Uterus (tissue), 2 donors: ENCODE results near the gene SCN5A.

Source experiments
- POLR2A ChIP-seq, 2 donors: fragments of 450-650 bp; IDR thresholded peaks; one replicate each; pipeline ENCODE4 v1.6.1; 2016; ENCODE audit warnings: antibody characterized with exemption in 2 of 2, mild to moderate bottlenecking in 1 of 2, moderate library complexity in 1 of 2
- TF ChIP-seq, protein P1 (sequence below), 4 experiments: fragments of 200-600 bp in 2 of 4; fragments of 450-650 bp in 2 of 4; sonication (generic) in 2 of 4; IDR thresholded peaks; one replicate each; pipeline ENCODE4 v1.5.1; 2016 to 2019; ENCODE audit warnings: antibody characterized with exemption in 4 of 4, mild to moderate bottlenecking in 2 of 4, moderate library complexity in 1 of 4

DNA sequence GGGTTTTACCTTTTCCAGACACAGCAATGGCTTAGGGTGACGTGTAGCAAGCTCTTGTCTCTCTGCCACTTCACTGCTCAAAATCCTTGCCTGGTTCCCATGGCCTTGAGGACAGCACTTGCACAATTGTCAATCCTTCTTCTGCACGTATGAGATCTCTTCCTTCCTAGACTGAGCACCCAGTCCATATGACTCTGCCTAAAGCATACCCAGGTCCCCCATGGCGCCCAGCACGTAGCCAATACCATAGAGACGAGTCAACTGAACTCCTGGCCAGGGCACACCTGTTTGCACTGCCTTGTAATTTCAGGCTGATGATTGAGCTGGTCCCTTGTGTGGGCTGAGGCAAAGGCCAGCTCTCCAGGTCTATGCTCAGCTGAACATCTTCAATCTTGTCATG, 23.3 kb downstream of the SCN5A start:
- no peak for TF ChIP-seq POLR2A (IDR thresholded peaks at IDR 0.05)
- TF ChIP-seq, protein P1, sequence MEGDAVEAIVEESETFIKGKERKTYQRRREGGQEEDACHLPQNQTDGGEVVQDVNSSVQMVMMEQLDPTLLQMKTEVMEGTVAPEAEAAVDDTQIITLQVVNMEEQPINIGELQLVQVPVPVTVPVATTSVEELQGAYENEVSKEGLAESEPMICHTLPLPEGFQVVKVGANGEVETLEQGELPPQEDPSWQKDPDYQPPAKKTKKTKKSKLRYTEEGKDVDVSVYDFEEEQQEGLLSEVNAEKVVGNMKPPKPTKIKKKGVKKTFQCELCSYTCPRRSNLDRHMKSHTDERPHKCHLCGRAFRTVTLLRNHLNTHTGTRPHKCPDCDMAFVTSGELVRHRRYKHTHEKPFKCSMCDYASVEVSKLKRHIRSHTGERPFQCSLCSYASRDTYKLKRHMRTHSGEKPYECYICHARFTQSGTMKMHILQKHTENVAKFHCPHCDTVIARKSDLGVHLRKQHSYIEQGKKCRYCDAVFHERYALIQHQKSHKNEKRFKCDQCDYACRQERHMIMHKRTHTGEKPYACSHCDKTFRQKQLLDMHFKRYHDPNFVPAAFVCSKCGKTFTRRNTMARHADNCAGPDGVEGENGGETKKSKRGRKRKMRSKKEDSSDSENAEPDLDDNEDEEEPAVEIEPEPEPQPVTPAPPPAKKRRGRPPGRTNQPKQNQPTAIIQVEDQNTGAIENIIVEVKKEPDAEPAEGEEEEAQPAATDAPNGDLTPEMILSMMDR (IDR thresholded peaks at IDR 0.05) = no peak
